T47D (cell line): Measurements from ENCODE around the gene CRY2.
"Not testable (repeated sequence)": the region's sequence is repeated elsewhere in the genome, so short reads cannot be mapped to it uniquely, and the experiment has no call there.

Experiments
- DNase-seq, 2 experiments: peaks; one replicate each; pipeline versions ENCODE4 v3.0.0 to v3.0.0-alpha.2; 2011 to 2012; ENCODE audit warnings: low read depth in 1 of 2, low spot score in 1 of 2
- JUND ChIP-seq: IDR thresholded peaks from 2 replicates; pipeline ENCODE4 v1.6.1; 2012; ENCODE audit warnings: low read depth
- in situ Hi-C: cut with HindIII; loops from 2 replicates; pipeline ENCODE4 v1.10.0; 2016; ENCODE audit warnings: low sequenced_read_pairs, low pct_unique_long_range_greater_than_20kb

The CRY2 gene

DNA sequence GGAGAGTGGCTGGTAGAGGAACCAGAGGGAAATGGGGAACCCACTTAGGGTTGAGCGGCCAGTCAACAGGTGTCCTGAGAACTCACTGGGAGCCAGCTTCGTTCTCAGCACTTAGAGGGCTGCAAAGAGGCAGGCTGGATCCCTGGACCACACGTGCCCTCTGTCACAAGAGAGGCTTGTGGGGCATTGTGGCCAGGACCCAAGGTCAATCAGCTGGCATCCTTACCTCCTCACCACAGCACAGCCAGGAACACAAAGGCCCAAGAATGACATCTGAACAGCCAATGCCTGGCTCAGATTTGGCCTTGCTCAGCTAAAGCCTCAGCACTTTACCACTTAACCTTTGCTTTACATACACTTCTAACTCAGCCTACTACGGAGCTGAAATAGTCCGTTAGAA lies 45.6 kb downstream of the CRY2 start:
- no peak for TF ChIP-seq JUND
- DNase-seq, result no peak
- in situ Hi-C loops, result no loop called here

DNA sequence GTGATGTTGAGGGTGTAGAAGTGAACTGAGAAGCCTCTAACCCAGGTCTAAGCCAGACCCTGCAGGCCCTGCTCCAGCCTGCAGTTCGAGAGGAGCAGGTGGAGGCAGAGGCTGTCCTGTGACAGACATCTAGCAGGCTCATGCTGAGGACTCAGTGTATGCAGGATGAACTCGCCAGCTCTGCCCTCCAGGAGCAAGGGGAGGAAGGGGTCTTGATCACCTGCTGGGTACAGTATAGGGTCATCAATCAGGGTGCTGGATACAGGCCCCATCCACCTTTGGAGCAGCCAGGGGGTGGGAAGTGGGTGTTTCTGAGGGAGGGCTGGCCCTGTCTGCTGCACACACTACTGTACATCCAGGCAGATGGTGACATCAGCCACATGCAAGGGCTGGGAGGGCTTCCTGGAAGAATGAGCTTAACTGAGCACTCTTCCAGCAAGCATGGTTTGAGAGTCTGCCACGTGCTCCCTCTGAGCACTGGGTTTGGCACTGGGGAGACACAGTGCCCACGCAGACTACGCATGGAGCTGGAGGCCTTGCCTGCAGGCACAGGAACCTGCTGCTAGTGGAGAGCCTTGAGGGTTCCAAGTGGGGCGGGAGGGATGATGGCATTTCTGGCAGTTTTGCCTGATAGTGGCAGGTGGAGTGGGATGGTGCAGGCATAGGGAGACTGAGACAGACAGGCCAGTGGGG lies 47.4 kb downstream of the CRY2 start:
- DNase-seq, result no peak
- TF ChIP-seq JUND, result no peak
- in situ Hi-C loops, result no loop called here

DNA sequence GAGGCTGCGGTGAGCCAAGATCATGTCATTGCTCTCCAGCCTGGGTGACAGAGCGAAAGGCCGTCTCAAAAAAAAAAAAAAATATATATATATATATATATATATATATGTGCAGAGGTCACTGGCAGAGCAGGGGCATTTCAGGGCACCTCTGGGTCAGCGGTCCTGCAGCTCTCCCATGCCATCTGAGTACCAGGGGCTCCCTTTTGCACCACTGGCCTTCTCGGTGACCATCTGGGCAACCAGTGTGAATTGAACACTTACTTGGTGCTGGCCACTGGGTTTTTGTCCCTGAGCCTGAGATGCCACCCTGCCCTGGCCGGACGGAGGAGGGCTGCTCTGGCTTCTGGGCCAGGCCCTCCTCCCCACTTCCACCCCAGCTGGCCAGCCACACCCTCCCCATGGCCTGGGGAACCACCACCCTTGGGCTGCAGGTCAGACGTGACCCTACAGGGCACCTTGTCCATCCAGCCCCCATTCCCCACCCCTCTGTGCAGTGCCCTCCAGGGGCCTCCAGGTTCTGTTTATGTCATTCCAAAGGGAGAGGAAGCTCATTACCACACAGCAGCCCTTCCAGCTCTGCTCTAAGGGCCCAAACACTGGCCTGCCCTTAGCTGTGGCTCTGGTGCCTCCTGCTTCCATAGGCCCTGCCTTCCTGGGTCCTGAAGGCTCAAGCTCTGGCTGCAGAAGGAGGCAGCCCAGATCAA lies 48.4 kb downstream of the CRY2 start:
- in situ Hi-C loops, result no loop called here

DNA sequence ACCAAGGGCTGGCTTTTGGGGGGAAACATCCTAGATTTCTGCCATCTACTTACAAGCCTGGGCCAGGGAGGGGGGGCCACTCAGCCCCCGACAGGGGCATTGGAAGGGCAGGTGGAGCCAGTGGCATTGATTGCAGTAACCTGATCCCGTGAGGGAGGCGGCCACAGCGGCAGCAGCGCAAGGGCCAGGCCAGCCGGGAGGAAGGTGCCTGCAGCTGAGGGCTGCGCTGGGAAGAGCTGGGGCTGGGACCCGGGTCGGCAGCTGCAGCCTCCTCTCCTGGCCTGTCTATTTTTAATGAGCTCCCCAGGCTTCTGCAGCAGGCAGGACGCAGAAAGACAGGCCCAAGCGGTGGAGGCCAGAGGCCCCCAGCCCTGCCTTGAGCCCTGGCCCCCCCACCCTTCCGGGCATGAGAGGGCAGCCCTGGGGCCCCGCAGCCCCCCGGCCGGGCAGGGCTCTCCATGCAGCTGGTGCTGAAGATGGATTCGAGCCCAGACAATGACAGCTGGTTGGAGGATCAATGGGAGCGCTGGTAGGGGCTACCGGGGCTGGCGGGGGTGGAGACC lies 49.2 kb downstream of the CRY2 start:
- TF ChIP-seq JUND, result no peak

More for the DNA sequence above, 48.4 kb downstream of the CRY2 start:
- no peak for DNase-seq
- no peak for TF ChIP-seq JUND

DNA sequence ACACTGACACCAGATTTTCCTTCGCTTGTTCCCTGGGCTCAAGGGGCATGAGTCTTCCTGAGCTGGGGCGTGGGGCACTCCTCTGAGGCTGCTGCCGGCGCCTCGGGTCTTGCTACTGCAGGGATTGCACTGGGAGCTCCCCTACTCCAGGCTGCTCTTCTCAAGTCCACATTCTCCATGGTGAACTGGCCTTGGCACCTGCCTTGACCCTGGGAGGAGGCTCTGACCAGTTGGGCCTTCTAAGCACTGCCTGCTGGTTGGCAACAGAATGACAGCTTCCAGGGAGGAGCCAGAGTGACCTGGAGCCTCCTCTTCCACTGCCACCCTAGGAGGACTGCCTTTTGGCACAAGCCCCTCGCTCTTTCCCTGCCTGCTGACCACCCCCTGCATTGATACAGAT lies 50.3 kb downstream of the CRY2 start:
- TF ChIP-seq JUND, result no peak
- peak in 1 of 2 experiments; percentile 51 for DNase-seq
- in situ Hi-C loops, result no loop called here

More for the DNA sequence above, 49.2 kb downstream of the CRY2 start:
- in situ Hi-C loops, result no loop called here
- DNase-seq, result peak in 1 of 2 experiments; percentile 39

DNA sequence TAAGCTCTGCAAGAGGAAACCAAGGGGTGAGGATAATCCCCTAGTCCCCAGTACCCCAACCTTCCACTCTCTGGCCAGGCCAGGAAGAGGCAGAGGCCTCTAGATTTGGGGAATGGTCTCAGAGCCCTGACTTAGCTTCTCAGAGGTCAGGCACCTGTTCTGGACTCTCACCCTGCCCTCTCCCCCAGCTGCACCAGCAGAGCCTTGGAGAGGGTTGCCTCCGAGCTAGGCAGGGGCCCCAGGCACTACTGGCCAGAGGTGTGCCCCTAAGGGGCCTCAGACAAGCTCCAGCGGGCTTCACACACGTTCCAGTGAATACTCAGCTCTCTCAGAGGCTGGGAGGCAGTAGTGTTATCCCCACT lies 51.8 kb downstream of the CRY2 start:
- no peak for TF ChIP-seq JUND
- in situ Hi-C loops, result no loop called here
- no peak for DNase-seq

DNA sequence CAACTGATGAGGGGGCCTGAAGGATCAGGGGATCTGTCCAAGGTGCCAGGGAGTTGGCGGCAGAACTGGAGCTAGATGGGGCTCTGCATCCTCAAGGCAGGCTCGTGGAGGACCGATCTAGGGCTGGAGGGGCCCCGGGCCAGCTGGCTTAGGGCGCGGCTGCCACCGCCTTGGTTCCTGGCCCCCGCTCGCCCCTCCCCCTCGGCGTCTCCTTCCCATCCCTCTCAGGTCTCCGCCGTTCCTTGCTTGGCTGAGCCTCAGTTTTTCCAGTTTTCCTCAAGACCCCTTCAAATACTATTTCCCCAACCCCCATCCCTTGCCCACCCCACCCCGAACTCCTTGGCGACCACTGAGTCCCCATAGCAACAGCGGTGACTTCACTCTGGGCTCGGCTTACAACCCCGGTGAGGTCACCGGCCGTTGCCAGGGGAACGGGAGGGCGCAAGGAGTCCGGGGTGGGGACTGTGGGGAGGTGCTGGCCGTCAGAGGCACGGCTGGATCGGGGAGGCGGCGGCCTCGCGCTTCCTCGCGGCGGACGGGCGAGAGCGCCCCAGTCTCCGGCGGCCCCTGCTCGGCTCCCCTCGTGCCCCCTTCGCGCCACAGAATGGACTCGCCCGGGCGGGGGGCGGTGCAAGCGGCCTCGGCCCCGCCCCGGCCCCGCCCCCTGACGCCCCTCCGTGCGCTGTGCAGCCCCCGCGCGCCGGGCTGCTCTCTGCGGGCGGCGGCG lies 52.3 kb downstream of the CRY2 start:
- DNase-seq, result peak; percentile 92 to 94
- no peak for TF ChIP-seq JUND
- in situ Hi-C loops, result no loop called here

DNA sequence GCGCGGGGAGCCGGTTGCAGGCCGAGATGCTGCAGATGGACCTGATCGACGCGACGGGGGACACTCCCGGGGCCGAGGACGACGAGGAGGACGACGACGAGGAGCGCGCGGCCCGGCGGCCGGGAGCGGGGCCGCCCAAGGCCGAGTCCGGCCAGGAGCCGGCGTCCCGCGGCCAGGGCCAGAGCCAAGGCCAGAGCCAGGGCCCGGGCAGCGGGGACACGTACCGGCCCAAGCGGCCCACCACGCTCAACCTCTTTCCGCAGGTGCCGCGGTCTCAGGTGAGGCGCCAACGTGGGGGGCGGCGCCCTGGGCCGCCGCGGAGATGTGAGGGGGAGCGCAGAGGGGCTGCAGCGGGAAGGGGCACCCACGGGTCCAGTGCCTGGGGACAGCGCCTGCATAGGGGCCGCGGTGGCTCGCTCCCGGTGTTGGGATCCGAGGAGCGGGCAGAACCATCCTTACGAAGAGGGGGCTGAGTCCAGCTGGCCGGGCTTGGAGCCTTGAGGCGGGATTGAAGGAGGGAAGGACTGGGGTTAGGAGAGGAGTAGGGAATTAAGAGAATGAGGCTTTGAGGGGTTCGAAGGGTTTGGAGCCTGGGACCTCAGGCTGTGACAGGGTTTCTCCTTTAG lies 53.0 kb downstream of the CRY2 start:
- in situ Hi-C loops, DNase-seq: not testable (repeated sequence)

DNA sequence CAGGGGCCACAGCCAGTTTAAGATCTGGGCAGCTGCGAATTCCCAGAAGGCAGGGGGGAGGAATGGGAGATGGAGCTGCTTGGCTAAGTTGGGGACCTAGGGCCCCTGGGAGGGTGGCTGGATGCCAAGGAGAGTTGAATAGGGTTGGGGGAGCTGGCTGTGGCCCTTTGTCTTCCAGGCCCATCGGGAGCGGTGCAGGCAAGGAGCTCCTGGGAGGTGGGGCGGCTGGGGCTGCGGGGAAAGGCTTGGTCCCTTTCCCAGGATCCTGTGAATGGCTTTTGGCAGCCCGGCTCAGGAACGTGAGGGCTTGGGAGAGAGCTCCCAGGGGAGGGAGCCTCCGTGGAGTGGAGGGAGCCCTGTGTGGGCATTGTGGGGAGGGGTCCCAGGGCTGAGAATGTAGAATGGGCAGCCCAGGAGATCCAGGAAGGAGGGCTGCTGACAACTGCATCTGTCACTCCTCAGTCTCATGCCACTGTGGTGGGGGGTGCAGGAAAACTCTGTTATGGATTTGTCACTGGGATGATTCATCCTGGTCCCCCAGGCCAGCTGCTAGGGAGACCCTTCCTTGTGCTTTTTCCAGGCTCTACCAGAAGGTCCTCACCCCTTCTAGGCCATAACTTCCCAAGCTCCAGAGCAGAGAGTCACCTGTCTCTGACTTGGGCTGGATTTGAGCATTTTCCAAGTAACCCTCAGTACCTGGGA lies 53.8 kb downstream of the CRY2 start:
- no peak for DNase-seq
- in situ Hi-C loops, result no loop called here
- TF ChIP-seq JUND, result no peak

DNA sequence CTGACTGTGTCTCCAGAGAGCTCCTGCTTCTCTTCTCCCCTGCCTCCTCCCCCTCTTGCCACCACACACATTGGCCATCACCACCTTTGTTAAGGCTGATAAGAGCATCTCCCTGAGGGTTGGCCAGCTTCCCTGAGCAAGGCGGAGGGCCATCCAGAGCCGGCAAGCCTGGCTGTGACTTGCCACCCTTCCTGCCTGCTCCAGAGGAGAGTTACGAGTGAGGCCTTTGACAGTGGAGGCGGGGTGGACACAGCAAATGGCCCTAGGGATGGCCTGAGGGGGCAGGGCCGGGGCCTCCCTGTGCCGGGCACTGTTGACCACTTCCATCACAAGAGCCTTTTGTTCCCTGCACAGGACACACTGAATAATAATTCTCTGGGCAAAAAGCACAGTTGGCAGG lies 54.4 kb downstream of the CRY2 start:
- in situ Hi-C loops, result no loop called here
- no peak for DNase-seq

DNA sequence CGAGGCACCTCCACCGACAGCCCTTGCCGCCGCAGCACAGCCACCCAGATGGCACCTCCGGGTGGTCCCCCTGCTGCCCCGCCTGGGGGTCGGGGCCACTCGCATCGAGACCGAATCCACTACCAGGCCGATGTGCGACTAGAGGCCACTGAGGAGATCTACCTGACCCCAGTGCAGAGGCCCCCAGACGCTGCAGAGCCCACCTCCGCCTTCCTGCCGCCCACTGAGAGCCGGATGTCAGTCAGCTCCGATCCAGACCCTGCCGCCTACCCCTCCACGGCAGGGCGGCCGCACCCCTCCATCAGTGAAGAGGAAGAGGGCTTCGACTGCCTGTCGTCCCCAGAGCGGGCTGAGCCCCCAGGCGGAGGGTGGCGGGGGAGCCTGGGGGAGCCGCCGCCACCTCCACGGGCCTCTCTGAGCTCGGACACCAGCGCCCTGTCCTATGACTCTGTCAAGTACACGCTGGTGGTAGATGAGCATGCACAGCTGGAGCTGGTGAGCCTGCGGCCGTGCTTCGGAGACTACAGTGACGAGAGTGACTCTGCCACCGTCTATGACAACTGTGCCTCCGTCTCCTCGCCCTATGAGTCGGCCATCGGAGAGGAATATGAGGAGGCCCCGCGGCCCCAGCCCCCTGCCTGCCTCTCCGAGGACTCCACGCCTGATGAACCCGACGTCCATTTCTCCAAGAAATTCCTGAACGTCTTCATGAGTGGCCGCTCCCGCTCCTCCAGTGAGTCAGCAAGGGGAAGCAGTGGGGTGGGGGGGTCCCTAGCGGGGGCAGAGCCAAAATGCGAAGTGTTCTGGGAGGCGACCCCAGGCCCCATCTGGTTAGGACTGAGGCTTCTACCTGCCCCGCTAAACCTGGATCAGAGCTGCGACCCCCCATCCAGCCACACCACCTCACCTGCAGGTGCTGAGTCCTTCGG lies 55.4 kb downstream of the CRY2 start:
- in situ Hi-C loops, result no loop called here
- no peak for TF ChIP-seq JUND

More for the DNA sequence above, 54.4 kb downstream of the CRY2 start:
- no peak for TF ChIP-seq JUND

More for the DNA sequence above, 55.4 kb downstream of the CRY2 start:
- no peak for DNase-seq
